HepG2 (cell line): ENCODE data around the gene CFAP100. TPM values are rescaled to one million over a fixed set of nuclear protein-coding genes. Genes with fewer than 3 reads are reported as not detected.

ENCODE experiments used
- BHLHE40 ChIP-seq: IDR thresholded peaks from 2 replicates; pipeline ENCODE4 v1.6.1; 2011; ENCODE audit warnings: low read length, improper control_type of control experiment
- BRF2 ChIP-seq: sonication (generic); formaldehyde crosslinking; IDR thresholded peaks from 2 replicates; pipeline ENCODE4 v1.8.1; 2022; ENCODE audit warnings: mild to moderate bottlenecking, missing genetic modification reagents
- ESRRA ChIP-seq: sonication (generic); formaldehyde crosslinking; IDR thresholded peaks from 2 replicates; pipeline ENCODE4 v1.5.1; 2020; ENCODE audit warnings: mild to moderate bottlenecking, low read depth, missing genetic modification reagents
- ETV6 ChIP-seq: sonication (generic); formaldehyde crosslinking; conservative IDR thresholded peaks from 2 replicates; pipeline ENCODE4 v1.4.0; 2020; ENCODE audit warnings: missing genetic modification reagents
- HDAC6 ChIP-seq: fragments of 200-600 bp; sonication (generic); IDR thresholded peaks from 2 replicates; pipeline ENCODE4 v1.7.0; 2017; ENCODE audit warnings: mild to moderate bottlenecking, antibody characterized with exemption, low read length, low read depth
- HOXA3 ChIP-seq: sonication (generic); formaldehyde crosslinking; IDR thresholded peaks from 2 replicates; pipeline ENCODE4 v1.5.0; 2020; ENCODE audit warnings: missing genetic modification reagents
- HOXD1 ChIP-seq: sonication (generic); formaldehyde crosslinking; IDR thresholded peaks from 2 replicates; pipeline ENCODE4 v1.5.0; 2020; ENCODE audit warnings: missing genetic modification reagents
- IKZF5 ChIP-seq: IDR thresholded peaks from 2 replicates; pipeline ENCODE4 v1.6.1; 2018; ENCODE audit warnings: missing genetic modification reagents, mild to moderate bottlenecking, missing compliant biosample characterization
- RELA ChIP-seq: sonication (generic); formaldehyde crosslinking; IDR thresholded peaks from 2 replicates; pipeline ENCODE4 v1.4.0; 2020; ENCODE audit warnings: missing genetic modification reagents
- SETDB1 ChIP-seq: sonication (generic); formaldehyde crosslinking; IDR thresholded peaks from 2 replicates; pipeline ENCODE4 v1.5.1; 2020; ENCODE audit warnings: missing genetic modification reagents, mild to moderate bottlenecking, borderline replicate concordance
- SIN3B ChIP-seq: fragments of 150-350 bp; IDR thresholded peaks from 2 replicates; pipeline ENCODE4 v1.6.1; 2014; ENCODE audit warnings: low read length
- TFDP2 ChIP-seq: sonication (generic); formaldehyde crosslinking; IDR thresholded peaks from 2 replicates; pipeline ENCODE4 v1.4.0; 2020; ENCODE audit warnings: missing genetic modification reagents
- USF2 ChIP-seq, 2 experiments: sonication (generic) in 1 of 2; formaldehyde crosslinking in 1 of 2; IDR thresholded peaks; 2 replicates each; pipeline versions ENCODE4 v1.5.1 to v1.6.1; 2011 to 2020; ENCODE audit warnings: borderline replicate concordance in 1 of 2, low read depth in 1 of 2, low read length in 1 of 2, mild to moderate bottlenecking in 1 of 2, missing genetic modification reagents in 1 of 2, moderate library complexity in 1 of 2
- ZBTB14 ChIP-seq: sonication (generic); formaldehyde crosslinking; IDR thresholded peaks from 2 replicates; pipeline ENCODE4 v1.4.0; 2020; ENCODE audit warnings: missing genetic modification reagents
- ZFYVE20 ChIP-seq: sonication (generic); formaldehyde crosslinking; IDR thresholded peaks from 2 replicates; pipeline ENCODE4 v1.8.0; 2023; ENCODE audit warnings: low read depth, mild to moderate bottlenecking, moderate library complexity, missing genetic modification reagents, borderline replicate concordance
- ZNF20 ChIP-seq: sonication (generic); formaldehyde crosslinking; IDR thresholded peaks from 2 replicates; pipeline ENCODE4 v1.4.0; 2020; ENCODE audit warnings: mild to moderate bottlenecking, moderate library complexity, missing genetic modification reagents
- ZNF710 ChIP-seq: sonication (generic); formaldehyde crosslinking; IDR thresholded peaks from 2 replicates; pipeline ENCODE4 v1.5.0; 2020; ENCODE audit warnings: mild to moderate bottlenecking, missing genetic modification reagents, borderline replicate concordance
- polyA plus RNA-seq, 8 experiments: library from polyadenylated mRNA; depleted of rRNA in 3 of 8; stranded (reverse) in 7 of 8; unstranded in 1 of 8; fragments of >200 nt; fragmentation: Illumina TruSeq in 4 of 8; extraction: Trizol in 4 of 8; gene quantifications; 2 replicates each; pipeline versions ENCODE4 v1.2.1 to v1.2.3, GENCODE V29; 2011 to 2016; ENCODE audit warnings: low read depth in 4 of 8, missing spikeins in 1 of 8, mixed read lengths in 1 of 8; ENCODE audit not compliant: insufficient read depth in 1 of 8
- total RNA-seq, 5 experiments: library from RNA; depleted of rRNA; stranded (reverse); fragments of >200 nt; fragmentation: Illumina TruSeq; extraction: Trizol; gene quantifications; 2 replicates each; pipeline ENCODE4 v1.2.3, GENCODE V29; 2016; ENCODE audit warnings: low read depth in 1 of 5

CFAP100 gene
- total and polyA plus RNA-seq, 2 of the 13 experiments (the other 11 are each of a cell fraction or from before 2014, with no cell fraction given): 0.32 TPM; not detected in 1

- peak; percentile 68 for TF ChIP-seq USF2 (IDR thresholded peaks at IDR 0.05; ENCODE audit: low read depth, low read length)
- no peak; the same call in 1 of the 2 replicates for TF ChIP-seq USF2 (CRISPR knock-in tag; IDR thresholded peaks at IDR 0.05; ENCODE audit: borderline replicate concordance)
- no peak for TF ChIP-seq SIN3B
- no peak for TF ChIP-seq ZBTB14
- TF ChIP-seq HOXA3: peak; percentile 25; the same call in 1 of the 2 replicates
- no peak for TF ChIP-seq ETV6 (CRISPR knock-in tag)
- TF ChIP-seq SETDB1 (CRISPR knock-in tag): no peak
- TF ChIP-seq TFDP2 (CRISPR knock-in tag): 0 out of 2 replicates have a peak, but pooled peaks have one; percentile 8
- no peak for TF ChIP-seq ZNF20
- TF ChIP-seq IKZF5: no peak
- no peak for TF ChIP-seq HDAC6
- TF ChIP-seq ZFYVE20 (CRISPR knock-in tag): no peak
- no peak for TF ChIP-seq RELA (CRISPR knock-in tag)
- no peak for TF ChIP-seq ESRRA (CRISPR knock-in tag)
- TF ChIP-seq ZNF710: no peak
- TF ChIP-seq BHLHE40: peak; percentile 96
- TF ChIP-seq HOXD1: no peak
- TF ChIP-seq BRF2: no peak
These were observed 37.2 kb upstream of the CFAP100 start, which contains the start of gene KLF15 (continued) for GRCh38 chr3:126357295-126358037.
